Effector CD8-positive, alpha-beta T cell (primary cell): ENCODE data around the gene GLRX.

Experiments
- DNase-seq: peaks from one replicate; lab custom pipeline; 2025; lab: John Stamatoyannopoulos, UW
- total RNA-seq, 4 experiments: gene quantifications; one replicate each; lab custom pipeline; 2026; lab: John Stamatoyannopoulos, UW

Gene GLRX, protein sequence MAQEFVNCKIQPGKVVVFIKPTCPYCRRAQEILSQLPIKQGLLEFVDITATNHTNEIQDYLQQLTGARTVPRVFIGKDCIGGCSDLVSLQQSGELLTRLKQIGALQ
- 16.8 to 37.7 (median 30.2) reads per million in 4 experiments for total RNA-seq

DNA sequence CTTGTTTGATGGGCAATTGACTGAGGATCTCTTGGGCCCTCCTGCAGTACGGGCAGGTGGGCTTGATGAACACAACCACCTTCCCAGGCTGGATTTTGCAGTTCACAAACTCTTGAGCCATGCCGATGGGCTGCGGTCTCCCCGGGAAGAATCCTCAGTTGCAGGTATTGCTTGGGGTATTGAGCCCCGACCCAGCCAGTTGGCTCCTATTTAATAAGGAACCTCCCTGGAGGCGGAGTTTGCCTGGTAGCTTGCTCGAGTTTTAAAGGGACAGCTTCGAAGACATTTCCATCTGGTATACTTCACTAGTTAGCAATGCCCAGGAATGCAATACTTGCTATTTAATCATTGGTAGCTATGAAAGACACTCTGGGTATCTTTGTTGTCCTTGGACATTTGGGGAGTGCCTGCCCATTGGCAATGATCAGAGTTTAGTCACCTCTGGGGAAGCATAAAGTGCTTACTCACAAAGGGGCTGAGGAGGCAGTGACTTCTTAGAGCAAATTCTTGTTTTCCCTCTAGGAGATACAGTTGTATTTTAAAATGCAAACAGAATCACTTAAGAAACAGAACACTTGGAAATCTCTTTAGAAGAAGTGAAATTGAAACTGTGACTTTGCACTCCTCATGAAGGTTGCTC, at the start of gene GLRX:
Gene GLRX, minus strand, starts transcription at position 185 of the 640 bp plus-strand sequence. Its CDS starts 64 bp downstream, at position 121.
- peak; percentile 39 for DNase-seq

DNA sequence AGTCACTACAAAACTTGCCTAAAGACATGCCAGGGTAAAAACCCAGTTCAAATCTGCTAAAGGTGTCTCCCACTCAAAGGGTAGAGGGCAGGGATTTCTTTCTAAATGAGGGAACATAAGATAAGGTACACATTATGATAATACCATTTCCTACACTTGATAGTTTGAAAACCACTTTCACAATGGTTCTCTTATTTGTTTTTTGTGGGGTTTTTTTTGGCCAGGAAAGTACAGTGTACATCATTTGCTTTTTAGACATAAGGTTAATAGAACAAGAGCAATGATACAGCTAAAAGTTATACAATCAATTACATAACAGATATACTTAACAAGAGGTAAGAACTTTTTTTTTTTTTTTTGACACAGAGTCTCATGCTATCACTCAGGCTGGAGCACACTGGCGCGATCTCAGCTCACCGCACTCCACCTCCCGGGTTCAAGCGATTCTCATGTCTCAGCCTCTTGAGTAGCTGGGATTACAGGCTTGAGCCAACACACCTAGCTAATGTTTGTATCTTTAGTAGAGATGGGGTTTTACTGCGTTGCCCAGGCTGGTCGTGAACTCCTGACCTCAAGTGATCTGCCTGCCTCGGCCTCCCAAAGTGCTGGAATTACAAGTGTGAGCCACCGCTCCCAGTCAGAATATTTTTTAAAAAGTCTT, 48.8 kb upstream of the GLRX start:
- no peak for DNase-seq

GRCh38 chr5:95870105-95870672, 47.7 kb upstream of the GLRX start:
- DNase-seq, result no peak

GRCh38 chr5:95869173-95869855, 46.8 kb upstream of the GLRX start:
- peak; percentile 28 for DNase-seq

GRCh38 chr5:95868136-95868535, 45.6 kb upstream of the GLRX start:
- no peak for DNase-seq

- DNase-seq, result no peak
Observed at GRCh38 chr5:95866435-95867040, 44.0 kb upstream of the GLRX start.

- DNase-seq, result no peak
Observed at GRCh38 chr5:95864944-95865504, 42.5 kb upstream of the GLRX start.

DNA sequence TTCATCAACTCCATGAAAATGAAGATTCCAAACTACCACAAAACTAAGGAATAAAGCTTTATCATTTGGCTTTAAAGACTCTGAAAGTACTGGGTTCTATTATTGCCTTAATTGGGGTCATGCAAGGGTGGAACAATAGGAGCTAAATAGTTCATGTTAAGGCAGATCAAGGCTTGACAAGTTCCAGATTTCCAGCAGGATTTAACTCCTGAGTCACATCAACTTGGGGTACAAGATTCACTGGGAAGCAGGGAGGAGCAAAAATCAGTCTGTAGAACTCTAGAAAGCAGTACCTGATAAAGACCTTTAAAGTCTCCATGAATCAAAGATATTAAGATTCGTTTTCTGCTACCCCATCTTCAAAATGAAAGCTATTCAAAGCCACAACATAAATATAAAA, 41.9 kb upstream of the GLRX start:
- DNase-seq, result no peak

- DNase-seq, result no peak
Observed at GRCh38 chr5:95863383-95863757, 40.8 kb upstream of the GLRX start.

GRCh38 chr5:95862671-95863382, 40.3 kb upstream of the GLRX start:
- DNase-seq, result no peak

DNA sequence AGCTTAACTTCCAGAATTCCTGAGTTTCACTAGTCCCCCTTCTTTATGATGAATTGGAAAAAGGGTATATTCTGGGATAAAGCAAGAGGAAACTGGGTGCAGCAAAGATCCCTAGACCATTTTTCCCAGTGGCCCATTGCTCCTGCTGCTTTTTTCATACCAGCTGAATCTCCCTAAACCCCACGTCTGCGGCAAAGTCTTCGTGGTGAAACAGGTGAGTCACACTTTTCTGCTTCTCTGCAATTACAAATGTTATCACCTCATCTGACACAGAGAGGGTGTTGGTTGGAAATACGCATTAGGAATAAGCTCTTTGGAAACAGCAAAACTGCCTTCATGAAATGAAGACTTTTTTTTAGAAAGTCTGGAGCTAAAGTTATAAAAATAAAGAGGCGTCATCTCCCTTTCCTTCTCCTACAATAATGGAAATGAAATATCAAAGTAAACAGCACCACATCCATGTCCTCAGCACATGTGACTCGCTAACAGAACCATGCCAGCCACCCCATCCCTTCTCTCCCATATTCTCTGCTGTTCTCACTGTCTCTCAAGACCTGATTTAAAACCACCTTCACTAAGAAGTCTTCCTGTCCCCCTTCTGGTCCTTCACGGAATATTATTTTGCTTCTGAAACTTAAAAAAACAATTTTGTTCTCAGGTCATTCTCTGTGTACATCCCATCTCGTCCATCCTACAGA, 39.5 kb upstream of the GLRX start:
- DNase-seq, result no peak

DNA sequence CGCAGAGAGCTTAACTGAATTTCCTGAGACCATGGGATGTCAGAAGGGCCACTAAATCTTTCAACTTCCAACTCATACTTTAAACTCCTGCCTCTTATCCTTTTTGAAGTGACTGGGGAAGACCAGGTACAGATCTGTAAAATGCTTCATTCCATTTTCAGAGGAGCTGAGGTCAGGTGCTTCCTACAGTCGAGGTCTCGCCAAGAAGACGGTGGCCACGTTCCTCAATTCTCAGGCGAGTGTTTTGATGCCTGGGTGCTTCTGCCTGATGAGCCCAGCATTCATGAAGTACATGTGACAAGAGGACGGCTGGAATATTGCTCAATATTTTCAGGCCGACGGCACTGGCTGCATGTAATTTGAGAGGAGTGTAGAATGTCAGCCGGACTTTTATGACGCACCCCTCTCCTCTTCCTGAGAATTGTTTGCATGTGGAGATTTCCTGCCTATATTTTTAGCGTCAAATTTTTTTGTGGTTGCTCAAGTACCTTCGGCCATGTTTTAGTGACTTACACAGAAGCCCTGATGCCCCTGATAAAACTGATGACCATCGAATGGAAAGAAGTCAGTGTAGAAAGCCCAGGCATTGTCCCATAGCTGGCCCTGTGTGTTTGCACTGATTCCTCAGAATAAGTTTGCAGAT, 38.8 kb upstream of the GLRX start:
- DNase-seq, result no peak

DNA sequence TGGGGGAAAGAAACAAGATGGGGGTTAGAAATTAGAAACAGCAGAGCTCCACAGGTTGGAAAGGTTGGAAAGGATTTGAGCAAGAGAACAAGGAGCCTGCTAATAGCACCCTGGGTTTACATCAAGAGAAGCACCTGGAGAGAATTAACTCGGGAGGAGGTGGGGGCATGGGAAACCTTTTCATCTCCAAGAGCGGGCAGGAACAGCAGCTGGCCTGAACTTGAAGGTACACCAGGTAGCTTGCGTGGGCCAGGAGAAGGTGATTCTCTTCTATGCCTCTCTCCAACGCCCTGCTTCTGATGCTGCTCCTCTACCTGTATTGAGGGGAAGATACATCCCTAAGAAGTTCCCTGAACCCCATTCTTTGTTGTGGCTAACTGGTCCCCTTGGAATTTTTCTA, 37.1 kb upstream of the GLRX start:
- no peak for DNase-seq

- DNase-seq, result peak; percentile 81
Observed at GRCh38 chr5:95858661-95859595, 36.4 kb upstream of the GLRX start.

DNA sequence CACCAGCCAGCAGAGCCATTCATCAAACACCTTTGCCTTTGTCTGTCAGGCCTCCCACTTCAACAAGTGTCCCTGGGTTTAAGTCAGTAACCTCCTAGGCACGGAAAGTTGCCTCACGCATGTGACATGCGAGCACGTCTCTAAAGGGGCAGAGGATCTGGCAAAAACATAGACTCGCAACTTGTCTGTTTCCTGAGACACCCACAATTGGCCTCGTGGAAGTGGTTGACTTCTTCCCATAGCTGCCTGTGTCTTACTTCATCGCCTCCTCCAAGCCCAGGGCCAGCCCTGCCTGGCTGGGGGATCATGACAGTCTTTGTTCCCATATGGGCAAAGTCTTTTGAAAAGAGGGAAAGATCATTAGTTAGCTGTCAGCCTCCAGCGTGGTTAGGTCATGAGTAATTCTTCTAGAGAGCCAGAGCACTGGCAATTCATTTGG, 35.5 kb upstream of the GLRX start:
- no peak for DNase-seq

- no peak for DNase-seq
Observed at GRCh38 chr5:95857185-95857945, 34.8 kb upstream of the GLRX start.

DNA sequence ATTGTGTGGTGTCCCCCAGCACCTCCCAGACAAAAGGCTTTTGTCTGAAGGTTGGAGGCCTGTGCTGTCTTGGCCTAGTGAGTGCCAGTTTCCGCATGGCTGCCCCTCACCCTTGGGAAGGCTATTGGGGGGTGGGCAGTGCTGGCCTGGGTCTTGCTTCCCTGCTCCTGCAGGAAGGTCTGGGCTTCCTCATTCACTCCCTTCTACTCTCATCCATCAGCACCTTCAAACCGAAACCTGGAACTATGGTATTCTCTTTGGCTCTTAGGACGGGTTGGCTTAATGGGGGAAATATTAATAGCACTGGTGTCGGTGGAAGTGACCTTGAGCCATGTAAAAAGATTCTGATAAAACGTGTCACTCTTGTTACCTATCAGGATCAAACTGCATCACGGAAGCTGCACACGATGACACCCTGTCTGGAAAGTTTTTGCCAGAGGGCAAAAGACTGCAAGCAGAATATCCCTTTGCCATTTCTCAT, 34.0 kb upstream of the GLRX start:
- DNase-seq, result no peak

- DNase-seq, result no peak
Observed at GRCh38 chr5:95853490-95853889, 31.0 kb upstream of the GLRX start.
